GM12864 (cell line): ENCODE measurements around the gene RXRA.

ENCODE experiments used
- DNase-seq: peaks from one replicate; pipeline ENCODE4 v3.0.0-alpha.2; 2011; ENCODE audit warnings: low read depth
- H3K4me3 ChIP-seq: 2 replicates; pipeline ENCODE4 v1.5.1; 2011; ENCODE audit warnings: mild to moderate bottlenecking, low read depth, low read length, control low read depth
- TF ChIP-seq, protein P1 (sequence below): IDR thresholded peaks from 2 replicates; pipeline ENCODE4 v1.5.1; 2011; ENCODE audit warnings: low read depth, mild to moderate bottlenecking, moderate library complexity, low read length, control low read depth, inconsistent platforms; ENCODE audit errors: missing control alignments

Gene RXRA

GRCh38 chr9:134400283-134400682, 74.0 kb downstream of the RXRA start:
- no peak for DNase-seq
- TF ChIP-seq, protein P1, sequence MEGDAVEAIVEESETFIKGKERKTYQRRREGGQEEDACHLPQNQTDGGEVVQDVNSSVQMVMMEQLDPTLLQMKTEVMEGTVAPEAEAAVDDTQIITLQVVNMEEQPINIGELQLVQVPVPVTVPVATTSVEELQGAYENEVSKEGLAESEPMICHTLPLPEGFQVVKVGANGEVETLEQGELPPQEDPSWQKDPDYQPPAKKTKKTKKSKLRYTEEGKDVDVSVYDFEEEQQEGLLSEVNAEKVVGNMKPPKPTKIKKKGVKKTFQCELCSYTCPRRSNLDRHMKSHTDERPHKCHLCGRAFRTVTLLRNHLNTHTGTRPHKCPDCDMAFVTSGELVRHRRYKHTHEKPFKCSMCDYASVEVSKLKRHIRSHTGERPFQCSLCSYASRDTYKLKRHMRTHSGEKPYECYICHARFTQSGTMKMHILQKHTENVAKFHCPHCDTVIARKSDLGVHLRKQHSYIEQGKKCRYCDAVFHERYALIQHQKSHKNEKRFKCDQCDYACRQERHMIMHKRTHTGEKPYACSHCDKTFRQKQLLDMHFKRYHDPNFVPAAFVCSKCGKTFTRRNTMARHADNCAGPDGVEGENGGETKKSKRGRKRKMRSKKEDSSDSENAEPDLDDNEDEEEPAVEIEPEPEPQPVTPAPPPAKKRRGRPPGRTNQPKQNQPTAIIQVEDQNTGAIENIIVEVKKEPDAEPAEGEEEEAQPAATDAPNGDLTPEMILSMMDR, result no peak
- H3K4me3 ChIP-seq, result no peak overlapping the region

DNA sequence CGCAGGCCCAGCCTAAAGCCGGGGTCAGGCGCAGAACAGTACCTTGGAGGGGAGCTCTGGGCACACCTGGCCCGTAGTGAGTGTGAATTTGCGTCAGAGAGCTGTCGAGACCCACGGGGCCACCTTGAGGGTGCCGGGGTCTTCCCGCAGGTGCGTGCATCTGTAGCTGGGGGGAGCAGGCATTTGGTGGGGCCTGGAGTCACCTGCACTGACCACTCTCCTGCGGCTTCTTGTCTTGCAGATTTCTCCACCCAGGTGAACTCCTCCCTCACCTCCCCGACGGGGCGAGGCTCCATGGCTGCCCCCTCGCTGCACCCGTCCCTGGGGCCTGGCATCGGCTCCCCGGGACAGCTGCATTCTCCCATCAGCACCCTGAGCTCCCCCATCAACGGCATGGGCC, 75.1 kb downstream of the RXRA start:
- DNase-seq, result no peak
- no peak overlapping the region for H3K4me3 ChIP-seq
- TF ChIP-seq, protein P1, result no peak

- TF ChIP-seq, protein P1, result no peak
- no peak for DNase-seq
- no peak overlapping the region for H3K4me3 ChIP-seq
Observed at GRCh38 chr9:134402182-134402581, 75.9 kb downstream of the RXRA start.

GRCh38 chr9:134403292-134403681, 77.0 kb downstream of the RXRA start:
- H3K4me3 ChIP-seq, result no peak overlapping the region
- TF ChIP-seq, protein P1, result no peak
- no peak for DNase-seq

- DNase-seq, result no peak
- no peak overlapping the region for H3K4me3 ChIP-seq
- TF ChIP-seq, protein P1, result no peak
Observed at GRCh38 chr9:134403682-134404301, 77.5 kb downstream of the RXRA start.

GRCh38 chr9:134404376-134405358, 78.4 kb downstream of the RXRA start:
- H3K4me3 ChIP-seq, result no peak overlapping the region
- TF ChIP-seq, protein P1, result no peak
- no peak for DNase-seq
